HG03159 (cell line): Measurements from ENCODE around the gene INSR.

Experiments used
- ATAC-seq: cut with Tn5 transposase; IDR thresholded peaks from one replicate; pipeline ENCODE4 v1.9.1; 2021; ENCODE audit warnings: mild to moderate bottlenecking, moderate library complexity; ENCODE audit not compliant: unreplicated experiment

The INSR gene

GRCh38 chr19:7297742-7298141 is 3.5 kb upstream of the INSR start:
- no peak for ATAC-seq

- no peak for ATAC-seq
Measured at GRCh38 chr19:7295912-7296536, 1.8 kb upstream of the INSR start.

- no peak for ATAC-seq
Measured at GRCh38 chr19:7294558-7295212, 471 bp upstream of the INSR start.

GRCh38 chr19:7292950-7293761 is 1.1 kb downstream of the INSR start:
- no peak for ATAC-seq

GRCh38 chr19:7292352-7292949 is 1.8 kb downstream of the INSR start:
- ATAC-seq: no peak

- ATAC-seq: no peak
Measured at GRCh38 chr19:7288977-7289376, 5.2 kb downstream of the INSR start.

- no peak for ATAC-seq
Measured at GRCh38 chr19:7288131-7288530, 6.1 kb downstream of the INSR start.

GRCh38 chr19:7287722-7288121 is 6.5 kb downstream of the INSR start:
- no peak for ATAC-seq

- no peak for ATAC-seq
Measured at GRCh38 chr19:7280940-7281666, 13.1 kb downstream of the INSR start.

- ATAC-seq: no peak
Measured at GRCh38 chr19:7272856-7273578, 21.2 kb downstream of the INSR start.

- ATAC-seq: no peak
Measured at GRCh38 chr19:7268705-7269098, 25.5 kb downstream of the INSR start.

GRCh38 chr19:7267792-7268704 is 26.2 kb downstream of the INSR start:
- ATAC-seq: no peak

GRCh38 chr19:7266832-7267231 is 27.4 kb downstream of the INSR start:
- no peak for ATAC-seq

- no peak for ATAC-seq
Measured at GRCh38 chr19:7265963-7266362, 28.3 kb downstream of the INSR start.

- ATAC-seq: no peak
Measured at GRCh38 chr19:7264858-7265257, 29.4 kb downstream of the INSR start.

- no peak for ATAC-seq
Measured at GRCh38 chr19:7263521-7263920, 30.7 kb downstream of the INSR start.

GRCh38 chr19:7263066-7263465 is 31.1 kb downstream of the INSR start:
- no peak for ATAC-seq

GRCh38 chr19:7262470-7262869 is 31.7 kb downstream of the INSR start:
- ATAC-seq: no peak

- no peak for ATAC-seq
Measured at GRCh38 chr19:7260161-7260560, 34.1 kb downstream of the INSR start.
